ENCODE data around the gene NHSL1. TPM values are rescaled to one million over a fixed set of nuclear protein-coding genes. Genes with fewer than 3 reads are reported as not detected.

Gene NHSL1
- polyA plus RNA-seq, 4 donors, result 10.0 to 15.1 (median 11.6) TPM

DNA sequence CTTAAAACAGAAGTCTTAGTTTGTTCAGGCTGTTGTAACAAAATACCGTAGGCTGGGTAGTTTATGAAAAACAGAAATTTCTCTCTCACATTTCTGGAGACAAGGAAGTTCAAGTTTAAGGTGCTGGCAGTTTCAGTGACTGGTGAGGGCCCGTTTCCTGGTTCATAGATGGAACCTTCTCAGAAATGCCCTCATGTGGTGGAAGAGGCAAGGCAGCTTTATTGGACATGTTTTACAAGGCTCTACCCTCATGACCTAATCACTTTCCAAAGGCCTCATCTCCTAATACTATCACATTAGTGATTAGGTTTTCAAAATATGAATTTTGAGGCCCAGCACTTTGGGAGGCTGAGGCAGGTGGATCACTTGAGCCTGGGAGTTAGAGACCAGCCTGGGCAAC is 92.9 kb downstream of the NHSL1 start:
- no peak for DNase-seq (ENCODE audit: low read depth in 4 of 4, low spot score in 2 of 4)

DNA sequence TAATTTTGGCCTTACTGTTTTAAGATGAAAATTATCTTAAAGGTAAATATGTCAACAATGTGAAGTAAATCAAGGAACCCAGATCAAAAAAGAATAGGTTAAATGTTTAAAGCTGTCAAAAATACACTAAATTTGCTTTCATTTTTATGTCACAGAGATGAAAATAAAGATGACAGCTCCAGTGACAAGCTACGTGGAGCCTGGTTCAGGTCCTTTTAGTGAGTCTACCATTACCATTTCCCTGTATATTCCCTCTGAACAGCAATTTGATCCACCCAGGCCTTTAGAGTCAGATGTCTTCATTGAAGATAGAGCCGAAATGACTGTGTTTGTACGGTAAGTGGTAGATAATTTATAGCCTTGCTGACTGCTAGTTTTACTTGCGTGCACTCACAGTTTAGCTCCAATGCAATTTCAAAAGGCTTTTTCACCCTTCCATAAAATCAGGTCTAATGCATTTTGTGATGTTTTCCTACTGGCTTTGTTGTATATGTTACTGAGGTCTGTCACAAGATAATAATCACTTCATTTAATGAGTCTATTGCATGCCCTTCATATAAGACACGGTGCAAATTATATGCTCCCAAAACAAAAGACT is 93.4 kb downstream of the NHSL1 start:
- DNase-seq (ENCODE audit: low read depth in 4 of 4, low spot score in 2 of 4), result no peak

DNA sequence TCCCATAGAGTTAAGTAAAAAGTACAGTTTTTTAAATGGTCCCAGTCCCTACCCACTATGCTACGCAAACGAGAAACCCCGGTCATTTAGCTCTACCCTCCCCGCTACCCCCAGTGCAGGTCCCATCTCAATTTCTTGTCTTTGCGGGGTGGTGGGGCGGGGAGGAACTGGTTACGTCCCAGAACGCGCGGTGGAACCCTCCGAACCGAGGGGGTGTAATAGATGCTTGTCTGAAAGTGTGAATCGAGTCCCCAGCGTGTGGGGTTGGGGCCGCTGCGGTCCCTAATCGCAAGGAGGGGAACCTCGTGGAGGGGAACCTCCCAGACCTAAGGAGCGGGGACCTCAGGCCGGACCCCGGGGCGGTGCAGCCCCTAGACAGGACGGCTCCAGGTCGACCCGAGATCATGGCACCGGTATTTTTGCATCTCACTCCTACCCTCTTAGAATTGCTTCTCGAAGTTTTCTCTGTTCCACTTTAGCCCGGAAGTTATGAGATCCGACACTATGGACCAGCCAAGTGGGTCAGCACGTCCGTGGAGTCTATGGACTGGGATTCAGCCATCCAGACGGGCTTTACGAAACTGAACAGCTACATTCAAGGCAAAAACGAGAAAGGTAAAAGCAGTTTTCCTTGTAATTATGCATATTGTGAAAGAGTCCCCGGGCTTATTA is 94.5 kb downstream of the NHSL1 start:
- DNase-seq (ENCODE audit: low read depth in 4 of 4, low spot score in 2 of 4), result peak in 2 of 4 donors; percentile 27 to 38

DNA sequence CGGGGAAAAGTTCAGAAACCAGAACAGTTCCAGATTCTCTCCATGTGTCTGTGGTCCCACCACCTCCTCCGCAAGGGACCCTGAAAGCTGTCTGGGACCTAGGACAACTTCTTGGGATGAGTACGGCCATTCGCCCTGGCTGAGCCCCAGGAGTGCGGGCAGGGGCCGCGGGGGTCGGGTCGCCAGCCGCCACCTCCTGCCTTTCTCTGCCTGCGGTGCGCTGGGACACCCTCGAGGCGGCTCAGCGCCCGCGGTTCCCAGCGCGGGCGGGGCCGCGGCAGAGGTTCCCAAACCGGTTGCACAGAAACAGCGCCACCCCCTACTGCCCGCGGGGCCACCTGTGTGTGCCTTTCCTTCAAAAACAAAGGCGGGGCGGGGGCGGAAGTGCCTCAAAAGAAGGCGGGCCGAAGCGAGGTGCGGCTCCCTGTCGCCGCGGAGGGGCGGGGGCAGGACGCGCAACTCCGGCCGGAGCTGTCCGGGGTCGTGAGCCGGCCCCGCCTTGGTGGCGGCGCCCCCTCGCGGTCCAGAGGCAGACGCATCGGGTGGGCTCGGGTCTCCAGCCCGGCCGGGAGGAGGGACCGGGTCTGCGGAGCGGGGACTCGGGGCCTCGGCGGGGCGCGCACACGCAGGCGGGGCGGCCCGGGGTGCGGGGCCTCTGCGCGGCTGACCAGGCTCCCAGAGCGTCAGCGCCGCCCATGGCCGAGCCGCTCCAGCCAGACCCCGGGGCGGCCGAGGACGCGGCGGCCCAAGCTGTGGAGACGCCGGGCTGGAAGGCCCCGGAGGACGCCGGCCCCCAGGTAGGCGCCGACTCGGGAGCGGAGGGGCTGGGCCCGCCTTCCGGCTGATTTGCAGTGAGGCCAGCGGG is 95.3 kb downstream of the NHSL1 start, which contains the start of gene HEBP2:
TSS of gene HEBP2 (plus strand) at position 423 of the 865 bp plus-strand sequence. CDS start at position 696, 273 bp downstream.
- peak; percentile 70 to 89 (median 78) for DNase-seq (ENCODE audit: low read depth in 4 of 4, low spot score in 2 of 4)

DNA sequence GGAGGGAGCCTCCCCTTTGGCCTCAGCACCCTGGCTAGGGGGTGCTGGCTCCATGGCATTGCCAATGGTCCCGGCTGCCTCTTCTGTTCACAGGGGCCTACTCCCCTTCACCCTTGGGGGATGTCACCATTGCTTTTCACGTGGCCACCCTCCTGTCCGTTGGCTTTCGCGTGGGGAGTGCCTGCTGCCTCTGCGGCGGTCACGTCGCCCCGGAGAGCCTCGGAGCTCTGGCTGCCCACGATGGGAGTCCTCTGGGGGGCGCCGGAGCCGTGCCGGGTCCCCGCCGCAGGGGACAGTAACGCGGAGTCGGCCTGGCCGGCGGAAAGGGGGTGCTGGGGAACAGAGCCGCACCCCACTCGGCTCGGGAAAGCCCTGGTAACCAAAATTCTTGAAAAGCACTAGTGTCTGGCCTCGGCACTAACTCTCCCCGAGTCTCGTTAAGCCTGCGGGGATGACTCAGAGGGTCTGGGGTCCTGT is 95.9 kb downstream of the NHSL1 start:
- DNase-seq (ENCODE audit: low read depth in 4 of 4, low spot score in 2 of 4), result peak in 2 of 4 donors; percentile 25 to 37

DNA sequence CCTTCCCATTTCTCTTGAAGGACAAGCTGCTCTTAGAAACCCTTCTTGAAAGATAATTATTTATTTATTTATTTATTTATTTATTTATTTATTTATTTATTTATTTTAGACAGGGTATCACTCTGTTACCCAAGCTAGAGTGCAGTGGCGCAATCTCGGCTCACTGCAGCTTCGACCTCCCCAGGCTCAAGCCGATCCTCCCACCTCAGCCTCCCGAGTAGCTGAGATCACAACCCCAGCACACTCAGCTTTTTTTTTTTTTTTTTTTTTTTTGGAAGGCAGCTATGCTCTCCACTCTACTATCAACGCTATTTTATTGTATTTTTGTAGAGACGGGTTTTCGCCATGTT is 96.5 kb downstream of the NHSL1 start:
- DNase-seq (ENCODE audit: low read depth in 4 of 4, low spot score in 2 of 4), result no peak

DNA sequence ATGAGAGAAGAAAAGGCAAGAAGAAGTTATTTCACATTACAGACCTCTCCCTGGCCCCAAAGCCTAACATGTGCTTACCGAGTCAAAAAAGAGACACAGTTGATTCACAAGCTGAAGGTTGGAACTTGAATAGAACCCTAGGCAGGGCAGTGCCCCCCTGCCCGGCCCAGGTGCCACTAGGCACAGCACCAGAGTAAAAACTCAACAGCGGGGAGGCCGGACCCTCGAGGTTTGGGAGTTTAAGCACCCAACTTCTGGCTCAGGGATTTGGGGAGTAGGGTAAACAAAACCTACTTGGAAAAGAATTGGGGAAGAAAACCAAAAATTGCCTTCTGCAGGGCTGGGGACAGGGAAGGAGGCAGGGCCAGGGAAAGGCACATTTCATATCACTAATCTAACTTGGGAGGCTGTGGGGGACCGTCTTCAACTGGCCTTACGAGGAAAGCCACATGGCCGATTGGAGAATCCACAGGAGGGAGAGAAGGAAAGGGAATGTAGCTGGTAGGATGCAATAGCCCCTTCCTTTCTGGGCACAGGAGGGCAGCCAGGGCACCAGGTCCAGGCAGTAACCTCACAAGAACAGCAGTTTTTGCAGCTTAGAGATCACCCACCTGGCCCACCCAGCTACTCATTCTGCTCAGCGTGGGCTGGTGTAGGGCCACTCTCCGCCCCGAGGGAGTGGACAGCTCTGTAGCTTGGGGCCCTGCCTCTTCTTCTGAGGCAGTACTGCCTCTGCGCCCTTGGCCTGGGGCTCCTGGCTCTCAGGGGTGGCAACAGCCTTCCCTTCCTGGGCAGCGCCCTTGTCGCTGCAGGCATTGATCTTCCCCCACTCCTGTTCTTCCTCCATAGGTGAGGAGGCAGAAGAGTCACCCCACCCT is 97.1 kb downstream of the NHSL1 start:
- no peak for DNase-seq (ENCODE audit: low read depth in 4 of 4, low spot score in 2 of 4)

DNA sequence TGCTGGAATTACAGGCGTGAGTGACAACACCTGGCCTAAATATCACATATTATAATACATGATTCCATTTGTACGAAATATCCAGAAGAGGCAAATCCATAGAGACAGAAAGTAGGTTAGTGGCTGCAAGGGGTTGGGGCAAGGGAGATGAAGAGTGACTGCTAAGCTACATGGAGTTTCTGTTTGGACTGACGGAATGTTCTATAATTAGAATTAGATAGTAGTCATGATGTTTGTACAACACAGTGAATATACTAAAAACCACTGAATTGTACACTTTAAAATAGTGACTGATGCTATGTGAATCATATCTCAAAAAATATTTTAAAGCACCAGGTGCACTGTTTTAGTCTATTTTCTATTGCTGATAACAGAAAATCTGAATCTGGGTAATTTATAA is 99.0 kb downstream of the NHSL1 start:
- DNase-seq (ENCODE audit: low read depth in 4 of 4, low spot score in 2 of 4), result no peak

DNA sequence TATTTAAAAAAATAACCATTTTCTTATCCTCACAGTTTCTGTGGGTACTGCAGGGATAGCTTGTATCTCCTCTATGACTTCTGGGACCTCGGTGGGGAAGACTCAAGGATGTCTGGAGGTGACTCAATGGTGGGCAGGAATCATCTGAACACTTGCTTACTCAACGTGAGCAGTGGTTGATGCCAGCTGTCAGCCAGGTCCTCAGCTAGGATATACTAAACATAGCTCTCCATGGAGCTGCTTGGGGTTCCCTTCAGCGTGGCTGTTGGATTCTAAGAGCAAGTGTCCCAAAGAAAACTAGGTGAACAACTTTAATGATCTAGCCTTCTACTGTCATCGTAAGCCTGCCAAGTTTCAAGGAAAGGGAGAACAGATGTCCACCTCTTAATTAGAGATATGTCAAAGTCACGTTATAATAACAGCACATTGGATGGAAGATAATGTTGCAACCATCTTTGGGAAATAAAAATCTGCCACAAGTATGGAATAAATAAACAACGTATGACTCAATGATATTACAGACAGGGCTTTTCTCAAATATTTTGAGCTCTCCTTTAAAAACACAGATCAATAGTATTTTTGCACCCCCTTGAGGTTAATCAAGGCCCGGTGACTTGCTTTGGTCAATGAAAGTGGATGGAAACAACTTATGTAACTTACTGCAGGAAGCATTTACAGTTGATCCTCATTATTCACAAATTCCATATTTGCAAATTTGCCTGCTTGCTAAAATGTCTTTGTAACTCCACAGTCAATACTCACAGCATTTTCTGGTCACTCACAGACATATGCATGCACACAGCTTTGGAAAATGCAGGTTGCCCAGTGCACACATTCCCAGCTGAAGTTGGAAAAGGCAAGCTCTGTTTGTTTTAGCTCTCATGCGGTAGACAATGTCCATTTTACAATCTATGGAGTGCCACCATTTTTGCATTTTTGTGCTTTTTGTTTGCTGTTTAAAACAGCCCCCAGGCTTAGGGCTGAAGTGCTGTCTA is 101.9 kb downstream of the NHSL1 start:
- no peak for DNase-seq (ENCODE audit: low read depth in 4 of 4, low spot score in 2 of 4)

DNA sequence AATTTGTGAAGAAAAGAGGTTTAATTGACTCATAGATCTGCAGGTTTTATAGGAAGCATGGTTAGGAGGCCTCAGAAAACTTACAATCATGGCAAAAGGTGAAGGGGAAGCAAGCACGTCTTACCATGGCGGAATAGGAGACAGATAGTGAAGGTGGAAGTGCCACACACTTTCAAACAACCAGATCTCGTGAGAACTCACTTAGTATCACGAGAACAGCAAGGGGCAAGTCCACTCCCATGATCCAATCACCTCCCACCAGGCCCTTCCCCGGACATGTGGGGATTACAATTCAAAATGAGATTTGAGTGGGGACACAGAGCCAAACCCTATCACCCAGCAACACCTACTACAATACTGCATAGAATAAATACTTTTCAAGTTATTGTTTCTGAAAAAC is 102.6 kb downstream of the NHSL1 start:
- no peak for DNase-seq (ENCODE audit: low read depth in 4 of 4, low spot score in 2 of 4)

DNA sequence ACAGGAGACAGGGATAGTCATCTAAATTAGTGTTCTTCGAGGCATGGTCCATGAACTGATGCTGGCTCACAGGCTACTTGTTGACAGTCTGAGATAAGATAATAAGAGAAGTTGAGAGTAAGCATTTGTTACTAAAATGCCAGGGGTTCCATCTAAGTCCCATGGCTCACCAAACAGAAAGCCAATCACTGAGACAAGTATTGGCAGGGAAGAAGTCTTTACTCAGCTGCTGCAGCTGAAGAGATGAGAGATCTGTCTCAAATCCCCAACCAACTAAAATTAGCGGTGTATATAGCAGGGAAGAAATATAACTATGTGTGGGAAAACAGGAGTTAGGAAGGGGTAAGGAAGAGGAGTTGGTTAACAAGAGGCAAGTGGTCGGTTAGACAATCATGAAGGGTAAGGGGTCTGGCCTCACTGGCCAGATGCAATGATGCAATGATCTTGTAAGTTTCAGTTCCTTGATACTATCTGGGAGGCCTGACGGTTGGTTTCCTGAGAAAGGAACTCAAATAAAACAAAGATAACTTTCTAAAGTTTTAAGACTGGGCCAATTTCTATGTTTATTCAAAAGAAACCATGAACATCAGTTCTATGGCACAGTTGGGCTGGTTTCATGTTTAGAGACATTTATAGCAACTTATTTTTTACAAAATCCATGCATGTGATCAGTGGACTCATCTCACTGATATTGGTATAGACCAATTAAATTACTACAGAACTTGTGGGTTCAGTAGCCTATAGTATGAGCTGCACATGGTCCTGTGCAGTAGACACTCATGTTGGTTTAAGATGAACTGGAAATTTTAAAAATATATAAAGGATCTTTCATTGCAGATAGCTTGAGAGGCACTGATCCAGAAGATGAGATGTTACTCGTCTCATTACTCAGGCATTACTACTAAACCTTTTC is 105.2 kb downstream of the NHSL1 start:
- DNase-seq (ENCODE audit: low read depth in 4 of 4, low spot score in 2 of 4), result no peak

DNA sequence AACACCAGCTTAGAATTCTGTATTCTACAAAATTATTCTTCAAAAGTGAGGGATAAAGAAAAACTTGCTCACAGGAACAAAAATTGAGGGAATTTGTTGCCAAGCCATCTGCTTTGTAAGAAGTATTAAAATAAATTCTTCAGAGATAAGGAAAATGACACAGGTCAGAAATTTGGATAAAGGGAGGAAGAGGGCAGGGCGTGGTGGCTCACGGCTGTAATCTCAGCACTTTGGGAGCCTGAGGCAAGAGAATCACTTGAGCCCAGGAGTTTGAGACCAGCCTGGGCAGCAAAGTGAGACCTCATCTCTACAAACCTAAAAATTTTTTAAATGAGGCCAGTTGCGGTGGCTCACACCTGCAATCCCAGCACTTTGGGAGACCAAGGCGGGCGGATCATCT is 109.7 kb downstream of the NHSL1 start:
- DNase-seq (ENCODE audit: low read depth in 4 of 4, low spot score in 2 of 4), result no peak

DNA sequence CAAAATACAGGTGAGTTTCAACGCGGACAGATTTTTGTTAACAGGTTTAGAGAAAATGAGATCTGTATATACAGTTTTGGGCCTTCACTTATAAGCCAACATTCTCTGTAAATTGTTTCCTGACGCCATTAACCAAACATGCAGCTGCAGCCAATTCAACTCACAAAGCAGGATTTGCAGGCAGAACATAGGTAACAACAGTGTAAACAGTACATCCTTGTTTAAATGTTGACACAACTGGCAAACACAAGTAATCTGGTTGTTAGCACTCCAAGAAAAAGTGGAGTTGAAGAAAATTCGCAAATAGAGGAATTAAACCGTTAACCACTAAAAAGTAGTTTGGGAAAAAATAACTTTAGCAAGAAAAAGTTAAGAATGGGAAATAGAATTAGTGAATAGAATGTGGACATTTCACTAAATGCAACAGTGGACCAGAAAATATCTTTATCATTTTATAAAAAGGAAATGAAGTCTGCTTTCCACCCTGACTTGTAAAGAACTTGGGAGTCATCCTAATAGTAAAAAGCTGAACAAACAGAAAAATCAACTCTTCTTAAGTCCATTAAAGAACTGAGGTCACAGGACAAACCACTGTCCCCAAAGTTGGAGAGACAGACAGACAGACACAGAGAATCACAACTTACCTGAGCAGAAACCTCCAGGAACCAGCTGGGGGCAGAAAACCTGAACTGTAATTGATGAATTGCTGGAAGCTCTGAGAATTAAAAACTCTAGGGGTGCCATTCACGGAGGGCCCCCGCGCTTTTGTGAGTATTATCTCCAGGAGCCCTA is 111.5 kb downstream of the NHSL1 start:
- DNase-seq (ENCODE audit: low read depth in 4 of 4, low spot score in 2 of 4), result no peak

DNA sequence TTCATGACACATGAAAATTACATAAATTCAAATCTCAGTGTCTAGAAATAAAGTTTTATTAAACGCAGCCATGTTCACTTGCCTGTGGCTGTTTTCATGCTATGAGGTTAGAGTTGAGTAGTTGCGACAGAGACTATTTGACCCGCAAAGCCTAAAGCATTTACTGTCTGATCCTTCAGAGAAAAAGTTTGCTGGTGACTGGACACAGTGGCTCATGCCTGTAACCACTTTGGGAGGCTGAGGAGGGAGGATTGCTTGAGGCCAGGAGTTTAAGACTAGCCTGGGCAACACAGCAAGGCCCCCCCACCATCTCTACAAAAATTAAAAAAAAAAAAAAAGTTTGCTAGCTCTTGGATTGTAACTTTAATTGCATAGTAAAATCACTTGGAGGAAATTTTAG is 112.4 kb downstream of the NHSL1 start:
- DNase-seq (ENCODE audit: low read depth in 4 of 4, low spot score in 2 of 4), result no peak

DNA sequence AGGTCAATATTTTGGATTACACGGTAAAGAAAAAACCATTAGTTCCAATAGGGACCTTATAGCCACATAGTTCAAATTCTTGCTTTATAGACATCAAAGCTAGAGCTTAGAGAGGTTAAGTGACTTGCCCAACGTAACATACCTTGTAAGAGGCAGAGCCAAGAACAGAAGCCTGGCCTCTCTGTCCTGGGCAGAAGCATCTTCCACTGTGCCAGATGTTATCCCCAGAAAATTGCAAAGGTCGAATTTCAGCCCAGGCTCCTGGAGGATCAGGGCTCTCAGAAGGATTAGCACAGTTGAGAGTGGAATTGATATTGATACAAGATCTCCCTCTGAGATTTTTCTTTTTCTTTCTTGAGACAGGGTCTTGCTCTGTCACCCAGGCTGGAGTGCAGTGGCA is 115.5 kb downstream of the NHSL1 start:
- no peak for DNase-seq (ENCODE audit: low read depth in 4 of 4, low spot score in 2 of 4)

DNA sequence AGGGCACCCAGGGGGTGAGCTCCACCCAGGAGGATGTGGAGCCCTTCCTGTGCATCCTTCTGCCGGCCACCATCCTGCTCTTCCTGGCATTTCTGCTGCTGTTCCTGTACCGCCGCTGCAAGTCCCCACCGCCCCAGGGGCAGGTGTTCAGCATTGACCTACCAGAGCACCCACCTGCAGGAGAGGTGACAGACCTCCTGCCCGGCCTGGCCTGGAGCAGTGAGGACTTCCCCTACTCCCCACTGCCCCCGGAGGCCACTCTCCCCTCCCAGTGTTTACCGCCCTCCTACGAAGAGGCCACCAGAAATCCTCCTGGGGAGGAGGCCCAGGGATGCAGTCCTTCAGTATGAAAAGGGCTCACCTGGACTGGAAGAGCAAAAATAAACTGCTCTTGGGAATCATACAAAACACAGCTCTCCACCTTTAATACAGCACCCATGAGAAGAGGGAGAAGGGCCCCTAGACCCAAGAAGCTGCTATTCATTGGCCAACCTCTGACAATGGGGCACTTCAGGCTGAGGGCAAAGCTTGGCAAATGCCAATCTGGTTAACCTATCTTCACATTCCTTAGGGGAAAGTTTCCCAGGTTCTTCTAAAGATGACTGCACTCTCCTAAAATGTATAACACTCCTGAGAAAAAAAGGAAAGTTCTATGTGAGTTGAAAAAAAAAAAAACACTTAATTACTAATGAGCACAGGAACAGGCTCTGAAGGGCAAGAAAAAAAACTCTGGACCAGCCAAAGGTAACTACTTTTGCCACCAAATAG is 116.6 kb downstream of the NHSL1 start:
- DNase-seq (ENCODE audit: low read depth in 4 of 4, low spot score in 2 of 4), result no peak

DNA sequence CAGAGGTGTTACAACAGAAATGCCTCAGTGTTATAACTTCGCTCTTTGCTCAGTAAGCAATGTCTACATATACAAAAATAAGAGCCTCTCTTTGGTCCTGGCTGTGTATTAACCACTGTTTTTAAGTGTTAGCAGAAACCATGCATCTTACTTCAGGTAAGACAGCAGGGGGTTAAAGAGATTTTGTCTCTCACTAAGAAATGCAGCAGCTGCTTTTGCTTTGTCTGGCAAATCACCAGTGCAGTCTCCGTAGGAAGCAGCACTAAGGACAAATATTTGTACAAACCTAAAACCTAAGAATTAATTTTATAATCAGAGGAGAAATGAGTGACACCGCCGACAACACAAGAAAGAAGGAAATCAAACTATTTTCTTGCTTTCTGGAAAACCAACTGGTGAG is 120.8 kb downstream of the NHSL1 start:
- no peak for DNase-seq (ENCODE audit: low read depth in 4 of 4, low spot score in 2 of 4)
